Body of pancreas (tissue), 4 donors: ENCODE measurements around the gene ALOX15B. TPM values are rescaled to one million over a fixed set of nuclear protein-coding genes. Genes with fewer than 3 reads are reported as not detected.

ENCODE experiments used
- ATAC-seq: fragments of 150-250 bp; one replicate; pipeline ENCODE4 v1.9.1; 2016
- DNase-seq, 4 donors: peaks; one replicate each; pipeline ENCODE4 v3.0.0-alpha.2; 2019
- H3K27ac ChIP-seq, 4 donors: fragments of 200-600 bp; sonication (generic); 1 replicate in 3 of 4; 2 replicates in 1 of 4; pipeline versions ENCODE4 v1.5.1 to v1.6.1; 2016 to 2019; ENCODE audit warnings: mild to moderate bottlenecking in 1 of 4, mixed read lengths in 1 of 4, moderate library complexity in 1 of 4
- H3K27me3 ChIP-seq, 2 donors: fragments of 200-600 bp; sonication (generic); one replicate each; pipeline ENCODE4 v1.6.0; 2016; ENCODE audit warnings: mild to moderate bottlenecking in 1 of 2
- H3K36me3 ChIP-seq, 2 donors: fragments of 200-600 bp; sonication (generic); replicated peaks in 1 of 2; 2 replicates each; pipeline ENCODE4 v1.5.1; 2016; ENCODE audit warnings: low read depth in 2 of 2; ENCODE audit not compliant: insufficient read depth in 1 of 2
- H3K4me1 ChIP-seq: fragments of 200-600 bp; sonication (generic); one replicate; pipeline ENCODE4 v1.6.0; 2016
- H3K4me3 ChIP-seq, 2 donors: fragments of 200-600 bp; sonication (generic); 1 replicate in 1 of 2; 2 replicates in 1 of 2; pipeline ENCODE4 v1.5.1; 2016 to 2019
- H3K9me3 ChIP-seq, 3 donors: fragments of 200-600 bp; sonication (generic); 1 replicate in 2 of 3; 2 replicates in 1 of 3; pipeline ENCODE4 v1.5.1; 2016
- POLR2A ChIP-seq, 3 donors: fragments of 450-650 bp; IDR thresholded peaks; one replicate each; pipeline ENCODE4 v1.6.1; 2016; ENCODE audit warnings: antibody characterized with exemption in 3 of 3, mild to moderate bottlenecking in 2 of 3
- WGBS, 2 donors: methylation state at CpG; one replicate each; pipeline ENCODE4 v1.1.5; 2017; 5-methylcytosine and 5-hydroxymethylcytosine counted together
- intact Hi-C: fragments of 100-400 bp; cut with DNase I; formaldehyde crosslinking; loops from one replicate; pipeline ENCODE4 v1.15.1; 2023
- total RNA-seq, 2 donors: library from RNA; depleted of rRNA; stranded (reverse); fragments of >200 nt; gene quantifications; one replicate each; pipeline ENCODE4 v1.1.0, GENCODE V29; 2016
- TF ChIP-seq, protein P1 (sequence below), 7 experiments: fragments of 450-650 bp in 4 of 7; fragments of 200-600 bp in 3 of 7; sonication (generic) in 3 of 7; IDR thresholded peaks; one replicate each; pipeline ENCODE4 v1.5.1; 2016 to 2019; ENCODE audit warnings: antibody characterized with exemption in 7 of 7

ALOX15B gene
- total RNA-seq, 2 donors from 2014 or later, result 1.3 TPM; not detected in 1

DNA sequence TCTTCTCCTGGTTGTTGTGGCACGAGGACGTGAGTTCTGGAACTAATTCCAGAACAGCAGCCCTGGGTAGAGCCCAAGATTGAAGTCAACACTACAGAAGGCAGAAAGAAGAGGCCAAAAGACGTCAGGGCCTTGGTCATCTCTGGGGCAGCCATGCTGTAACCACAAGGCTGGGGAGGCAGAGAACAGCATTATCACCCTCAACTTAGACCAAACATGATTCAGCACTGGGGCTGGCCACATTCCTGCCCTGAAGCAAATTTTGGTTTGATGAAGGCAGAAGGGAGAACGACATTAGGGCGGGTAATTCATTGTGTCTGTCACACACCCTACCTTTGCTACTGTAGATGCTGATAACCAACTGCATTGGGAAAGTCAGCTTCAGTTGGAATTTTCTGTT is 9.7 kb upstream of the ALOX15B start:
- Histone ChIP-seq H3K4me1 (no peaks in the 10 kb centered on the region), H3K27me3 (no peaks in the 10 kb centered on the region), H3K36me3 (no peaks in the 10 kb centered on the region), H3K4me3 (no peak overlapping the region), H3K27ac (no peak overlapping the region), H3K9me3 (no peaks in the 10 kb centered on the region)
- 63 to 70% methylated on average over 5 of the region's 5 CpGs for WGBS, 2 donors
- intact Hi-C loops, result no loop called here
- DNase-seq (no peak), ATAC-seq (no peak)
- TF ChIP-seq, protein P1, sequence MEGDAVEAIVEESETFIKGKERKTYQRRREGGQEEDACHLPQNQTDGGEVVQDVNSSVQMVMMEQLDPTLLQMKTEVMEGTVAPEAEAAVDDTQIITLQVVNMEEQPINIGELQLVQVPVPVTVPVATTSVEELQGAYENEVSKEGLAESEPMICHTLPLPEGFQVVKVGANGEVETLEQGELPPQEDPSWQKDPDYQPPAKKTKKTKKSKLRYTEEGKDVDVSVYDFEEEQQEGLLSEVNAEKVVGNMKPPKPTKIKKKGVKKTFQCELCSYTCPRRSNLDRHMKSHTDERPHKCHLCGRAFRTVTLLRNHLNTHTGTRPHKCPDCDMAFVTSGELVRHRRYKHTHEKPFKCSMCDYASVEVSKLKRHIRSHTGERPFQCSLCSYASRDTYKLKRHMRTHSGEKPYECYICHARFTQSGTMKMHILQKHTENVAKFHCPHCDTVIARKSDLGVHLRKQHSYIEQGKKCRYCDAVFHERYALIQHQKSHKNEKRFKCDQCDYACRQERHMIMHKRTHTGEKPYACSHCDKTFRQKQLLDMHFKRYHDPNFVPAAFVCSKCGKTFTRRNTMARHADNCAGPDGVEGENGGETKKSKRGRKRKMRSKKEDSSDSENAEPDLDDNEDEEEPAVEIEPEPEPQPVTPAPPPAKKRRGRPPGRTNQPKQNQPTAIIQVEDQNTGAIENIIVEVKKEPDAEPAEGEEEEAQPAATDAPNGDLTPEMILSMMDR (IDR thresholded peaks at IDR 0.05), result no peak
- TF ChIP-seq POLR2A (IDR thresholded peaks at IDR 0.05), result no peak

DNA sequence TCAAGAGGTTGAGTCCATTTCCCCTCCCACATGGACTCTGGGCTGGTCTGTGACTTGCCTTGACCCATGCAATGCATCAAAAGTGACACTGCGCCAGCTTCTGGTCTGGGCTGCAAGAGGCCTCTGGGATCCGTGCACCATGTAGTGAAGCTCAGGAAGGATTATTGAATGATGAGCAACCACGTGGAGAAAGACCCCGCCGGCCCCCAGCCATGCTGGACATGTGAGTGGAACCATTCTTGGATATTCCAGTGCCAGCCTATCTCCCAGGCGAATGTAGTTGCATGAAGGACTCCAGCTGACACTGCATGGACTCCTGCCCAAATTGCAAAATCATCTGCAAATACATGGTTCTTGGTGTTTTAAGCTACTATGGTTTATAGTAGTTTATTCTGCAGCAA is 7.6 kb upstream of the ALOX15B start:
- 60 to 67% methylated on average over 3 to 6 of the region's 6 CpGs for WGBS, 2 donors
- no peak for TF ChIP-seq POLR2A (IDR thresholded peaks at IDR 0.05)
- TF ChIP-seq, protein P1 (IDR thresholded peaks at IDR 0.05), result no peak
- H3K36me3 ChIP-seq, result no peaks in the 10 kb centered on the region
- intact Hi-C loops, result no loop called here
- no peak overlapping the region for H3K4me3 ChIP-seq
- H3K4me1 ChIP-seq, result no peaks in the 10 kb centered on the region
- DNase-seq, result no peak
- no peaks in the 10 kb centered on the region for H3K27me3 ChIP-seq
- no peaks in the 10 kb centered on the region for H3K9me3 ChIP-seq
- H3K27ac ChIP-seq, result no peak overlapping the region
- no peak for ATAC-seq

DNA sequence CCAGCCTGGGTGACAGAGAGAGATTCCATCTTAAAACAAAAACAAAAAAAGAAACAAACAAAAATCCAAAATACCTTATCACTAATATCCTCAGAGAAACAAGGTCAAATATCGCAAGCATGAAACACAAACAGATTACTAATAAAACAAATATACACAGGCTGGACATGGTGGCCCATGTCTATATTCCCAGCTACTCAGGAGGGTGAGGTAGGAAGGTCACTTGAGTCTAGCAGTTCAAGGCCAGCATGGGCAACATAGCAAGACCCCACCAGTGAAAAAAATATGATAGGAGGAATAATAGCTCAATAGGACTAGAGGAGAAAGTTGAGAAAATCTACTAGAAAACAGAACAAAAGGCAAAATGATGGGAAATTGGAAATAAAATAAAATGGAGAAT is 6.9 kb upstream of the ALOX15B start:
- WGBS, 2 donors, result 21 to 55% methylated on average over 1 of the region's 1 CpG

DNA sequence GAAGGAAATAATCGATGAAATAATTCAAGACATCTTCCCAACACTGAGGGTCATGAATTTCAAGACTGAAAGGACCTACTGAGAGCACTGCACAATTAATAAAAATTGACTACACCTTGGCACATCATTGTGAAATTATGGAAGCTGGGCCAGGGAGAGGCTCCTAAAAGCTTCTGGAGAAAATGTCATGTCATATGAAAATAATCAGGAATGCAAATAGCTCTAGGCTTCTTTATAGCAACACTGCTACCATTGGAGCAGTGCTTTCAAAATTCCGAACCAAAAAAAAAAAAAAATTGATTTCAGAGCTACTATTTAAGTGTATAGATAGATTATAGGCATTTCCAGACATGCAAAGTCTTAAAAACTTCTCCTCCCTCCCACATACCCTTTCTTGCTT is 6.4 kb upstream of the ALOX15B start:
- no peak for TF ChIP-seq POLR2A (IDR thresholded peaks at IDR 0.05)
- TF ChIP-seq, protein P1 (IDR thresholded peaks at IDR 0.05), result no peak
- Histone ChIP-seq H3K36me3 (no peaks in the 10 kb centered on the region), H3K4me1 (no peaks in the 10 kb centered on the region), H3K27ac (no peak overlapping the region), H3K27me3 (no peaks in the 10 kb centered on the region), H3K4me3 (no peak overlapping the region), H3K9me3 (no peaks in the 10 kb centered on the region)
- 63 to 68% methylated on average over 2 of the region's 2 CpGs for WGBS, 2 donors
- DNase-seq (no peak), ATAC-seq (no peak)
- intact Hi-C loops, result no loop called here

More for the DNA sequence above, 6.9 kb upstream of the ALOX15B start:
- ATAC-seq (no peak), DNase-seq (no peak)
- H3K9me3 ChIP-seq, result no peaks in the 10 kb centered on the region
- H3K27me3 ChIP-seq, result no peaks in the 10 kb centered on the region
- H3K36me3 ChIP-seq, result no peaks in the 10 kb centered on the region
- H3K4me1 ChIP-seq, result no peaks in the 10 kb centered on the region
- no peak overlapping the region for H3K27ac ChIP-seq
- H3K4me3 ChIP-seq, result no peak overlapping the region
- TF ChIP-seq, protein P1 (IDR thresholded peaks at IDR 0.05), result no peak
- TF ChIP-seq POLR2A (IDR thresholded peaks at IDR 0.05), result no peak
- intact Hi-C loops, result no loop called here

DNA sequence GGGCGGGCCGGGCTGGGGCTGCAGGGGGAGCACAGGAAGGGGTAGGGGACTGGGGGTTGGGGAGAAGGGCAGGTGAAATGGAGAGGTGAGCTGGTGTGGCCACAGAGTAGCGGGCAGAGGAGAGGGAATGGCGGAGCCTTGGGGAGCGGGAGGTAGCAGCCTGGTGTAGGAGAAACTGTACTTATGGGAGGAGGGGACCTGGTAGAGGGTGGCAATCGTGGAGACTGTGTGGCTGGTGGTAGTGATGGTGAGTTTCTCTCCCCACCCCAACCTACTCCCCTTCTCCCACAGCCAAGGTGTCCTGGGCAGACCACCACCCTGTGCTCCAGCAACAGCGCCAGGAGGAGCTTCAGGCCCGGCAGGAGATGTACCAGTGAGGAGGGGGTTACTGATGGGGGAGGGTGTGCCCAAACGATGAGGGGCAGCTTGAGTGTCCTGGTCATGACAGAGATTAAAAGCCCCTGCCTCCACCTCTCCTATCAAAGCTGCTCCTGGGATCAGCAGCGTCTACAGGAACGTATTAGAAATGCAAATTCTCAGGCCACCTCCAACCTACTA is 831 bp downstream of the ALOX15B start:
- intact Hi-C loops, result no loop called here
- Histone ChIP-seq H3K27me3 (no peaks in the 10 kb centered on the region), H3K9me3 (no peaks in the 10 kb centered on the region), H3K27ac (no peak overlapping the region), H3K36me3 (no peaks in the 10 kb centered on the region), H3K4me1 (no peaks in the 10 kb centered on the region), H3K4me3 (no peak overlapping the region)
- ATAC-seq, result no peak
- 39 to 52% methylated on average over 10 to 11 of the region's 11 CpGs for WGBS, 2 donors
- DNase-seq, result no peak
- TF ChIP-seq, protein P1 (IDR thresholded peaks at IDR 0.05), result no peak
- no peak for TF ChIP-seq POLR2A (IDR thresholded peaks at IDR 0.05)
